HG03280 (cell line): ENCODE results near the gene ERC1.
"Not testable (repeated sequence)": the region's sequence is repeated elsewhere in the genome, so short reads cannot be mapped to it uniquely, and the experiment has no call there.

Experiments used
- ATAC-seq: cut with Tn5 transposase; IDR thresholded peaks from one replicate; pipeline ENCODE4 v1.9.1; 2021; ENCODE audit warnings: mild to moderate bottlenecking, moderate library complexity; ENCODE audit not compliant: unreplicated experiment

The ERC1 gene

GRCh38 chr12:1020389-1020788 is 29.4 kb downstream of the ERC1 start:
- ATAC-seq: no peak

GRCh38 chr12:1022032-1022970 is 31.3 kb downstream of the ERC1 start:
- ATAC-seq: no peak

- ATAC-seq: no peak
These were observed 39.8 kb downstream of the ERC1 start for GRCh38 chr12:1030779-1031178.

- ATAC-seq: no peak
These were observed 43.2 kb downstream of the ERC1 start for GRCh38 chr12:1034243-1034642.

GRCh38 chr12:1034751-1035457 is 43.9 kb downstream of the ERC1 start:
- ATAC-seq: no peak

GRCh38 chr12:1041478-1041877 is 50.5 kb downstream of the ERC1 start:
- ATAC-seq: no peak

- ATAC-seq: no peak
These were observed 53.2 kb downstream of the ERC1 start for GRCh38 chr12:1044199-1044598.

- ATAC-seq: no peak
These were observed 53.7 kb downstream of the ERC1 start for GRCh38 chr12:1044696-1045095.

- no peak for ATAC-seq
These were observed 55.7 kb downstream of the ERC1 start for GRCh38 chr12:1046727-1047126.

- ATAC-seq: no peak
These were observed 57.1 kb downstream of the ERC1 start for GRCh38 chr12:1047898-1048660.

- ATAC-seq: no peak
These were observed 59.2 kb downstream of the ERC1 start for GRCh38 chr12:1050059-1050707.

- ATAC-seq: not testable (repeated sequence)
These were observed 60.6 kb downstream of the ERC1 start for GRCh38 chr12:1051672-1052071.

GRCh38 chr12:1053690-1054089 is 62.7 kb downstream of the ERC1 start:
- no peak for ATAC-seq

GRCh38 chr12:1054117-1054870 is 63.3 kb downstream of the ERC1 start:
- ATAC-seq: no peak

GRCh38 chr12:1056390-1056789 is 65.4 kb downstream of the ERC1 start:
- ATAC-seq: no peak

GRCh38 chr12:1058423-1058822 is 67.4 kb downstream of the ERC1 start:
- no peak for ATAC-seq

GRCh38 chr12:1059162-1059561 is 68.1 kb downstream of the ERC1 start:
- ATAC-seq: no peak

- no peak for ATAC-seq
These were observed 72.8 kb downstream of the ERC1 start for GRCh38 chr12:1063852-1064251.

- ATAC-seq: no peak
These were observed 73.3 kb downstream of the ERC1 start for GRCh38 chr12:1064317-1064716.

- no peak for ATAC-seq
These were observed 74.6 kb downstream of the ERC1 start for GRCh38 chr12:1065629-1066028.
